ENCODE data around the gene PTPN2. TPM values are rescaled to one million over a fixed set of nuclear protein-coding genes. Genes with fewer than 3 reads are reported as not detected.

The PTPN2 gene
- total RNA-seq, 4 donors from 2014 or later = 33.1 to 45.3 (median 37.7) TPM

DNA sequence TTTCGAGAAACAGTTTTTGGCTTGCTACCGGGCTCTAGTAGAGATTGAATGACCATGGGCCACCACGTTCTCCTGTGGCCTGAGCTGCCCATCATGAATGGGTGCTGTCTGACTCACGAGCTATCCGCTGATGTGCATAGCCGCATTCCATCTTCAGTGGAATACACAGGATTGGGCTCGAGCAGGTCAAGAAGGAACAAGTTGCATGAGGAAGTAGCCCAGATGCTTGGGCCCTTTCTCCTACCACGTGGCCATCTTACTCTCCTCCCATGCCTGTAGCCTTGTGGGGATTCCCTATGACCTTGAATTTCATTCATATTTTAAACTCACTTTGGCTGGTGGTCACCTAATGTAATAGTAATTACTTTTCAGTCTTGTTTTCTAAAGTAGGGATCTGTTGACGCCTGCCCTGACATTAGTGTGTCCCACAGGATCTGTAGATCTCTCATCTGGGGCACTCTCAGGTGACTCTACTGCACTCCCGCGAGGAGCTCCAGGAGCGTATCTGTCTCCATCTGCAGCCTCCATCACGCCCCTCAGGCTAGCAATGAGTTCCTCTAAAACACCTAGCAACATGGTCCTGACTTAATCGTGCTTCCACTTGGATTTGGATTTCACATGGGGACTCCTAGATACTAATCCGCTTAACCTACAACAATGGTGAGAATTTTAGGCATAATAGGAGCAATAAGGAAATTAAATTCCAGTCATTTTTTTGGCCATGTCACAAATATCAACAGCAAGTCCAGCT is 113.4 kb downstream of the PTPN2 start:
- TF ChIP-seq POLR2A (IDR thresholded peaks at IDR 0.05) (no peak), CTCF (IDR thresholded peaks at IDR 0.05) (no peak)
- Histone ChIP-seq H3K4me3 (replicated peaks in 1 of 3) (no peak overlapping the region), H3K36me3 (no peaks in the 10 kb centered on the region), H3K27ac (no peak overlapping the region), H3K9me3 (no peaks in the 10 kb centered on the region), H3K4me1 (no peaks in the 10 kb centered on the region), H3K27me3 (no peaks in the 10 kb centered on the region)
- no peak for DNase-seq
- WGBS, 2 donors = 92 to 93% methylated on average over 15 of the region's 15 CpGs
- intact Hi-C loops (cut with DNase I) = no loop called here

DNA sequence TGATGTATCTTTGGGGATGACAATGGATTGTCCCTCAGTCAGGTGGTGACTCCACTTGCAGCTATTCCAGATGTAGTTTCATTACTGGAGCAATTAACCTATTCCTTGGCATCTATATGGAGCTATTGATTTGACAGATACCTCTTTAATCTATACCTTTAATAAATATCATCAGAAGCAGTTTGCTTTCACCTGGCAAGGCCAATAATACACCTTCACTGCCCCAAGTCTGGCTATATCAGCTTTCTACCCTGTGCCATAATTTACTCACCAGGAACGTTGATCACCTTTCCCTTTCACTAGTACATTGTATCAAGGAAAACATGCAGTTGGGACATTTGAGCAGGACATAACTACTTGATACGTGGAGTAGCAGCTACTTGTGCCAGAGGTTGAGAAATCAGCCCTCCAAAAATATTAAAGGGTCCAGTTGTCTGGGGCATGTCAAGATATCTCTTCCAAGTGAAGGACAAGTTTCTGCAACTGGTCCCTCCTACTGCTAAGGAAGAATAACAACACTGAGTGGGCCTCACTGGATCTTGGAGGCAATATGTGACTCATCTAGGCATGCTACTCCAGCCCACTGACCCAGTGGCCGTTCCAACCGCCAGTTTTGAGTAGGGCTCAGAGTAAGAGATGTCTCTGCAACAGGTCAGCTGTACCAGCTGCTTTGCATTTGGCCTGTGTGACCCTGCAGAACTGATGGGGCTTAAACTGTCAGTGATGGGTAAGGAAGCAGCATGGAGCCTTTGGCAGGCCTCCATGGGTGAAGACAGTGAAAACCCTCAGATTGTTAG is 114.2 kb downstream of the PTPN2 start:
- H3K4me1 ChIP-seq = no peaks in the 10 kb centered on the region
- TF ChIP-seq POLR2A (IDR thresholded peaks at IDR 0.05) (no peak), CTCF (IDR thresholded peaks at IDR 0.05) (no peak)

GRCh38 chr18:12769136-12769535 is 114.9 kb downstream of the PTPN2 start:
- intact Hi-C loops (cut with DNase I) = no loop called here
- 88 to 96% methylated on average over 3 of the region's 3 CpGs for WGBS, 2 donors
- no peaks in the 10 kb centered on the region for H3K4me1 ChIP-seq
- H3K27ac ChIP-seq = no peak overlapping the region
- H3K27me3 ChIP-seq = no peaks in the 10 kb centered on the region
- no peaks in the 10 kb centered on the region for H3K36me3 ChIP-seq
- no peak for DNase-seq
- no peak overlapping the region for H3K4me3 ChIP-seq (replicated peaks in 1 of 3)
- TF ChIP-seq POLR2A (IDR thresholded peaks at IDR 0.05) (no peak), CTCF (IDR thresholded peaks at IDR 0.05) (no peak)
- no peaks in the 10 kb centered on the region for H3K9me3 ChIP-seq

More for the DNA sequence above, 114.2 kb downstream of the PTPN2 start:
- H3K27me3 ChIP-seq = no peaks in the 10 kb centered on the region
- no peak for DNase-seq
- WGBS, 2 donors = 85 to 86% methylated on average over 4 of the region's 4 CpGs
- H3K9me3 ChIP-seq = no peaks in the 10 kb centered on the region
- intact Hi-C loops (cut with DNase I) = no loop called here
- no peak overlapping the region for H3K4me3 ChIP-seq (replicated peaks in 1 of 3)
- H3K36me3 ChIP-seq = no peaks in the 10 kb centered on the region
- no peak overlapping the region for H3K27ac ChIP-seq

- 59 to 77% methylated on average over 3 of the region's 3 CpGs for WGBS, 2 donors
- TF ChIP-seq POLR2A (IDR thresholded peaks at IDR 0.05) = no peak
- H3K27ac ChIP-seq = no peak overlapping the region
- no peaks in the 10 kb centered on the region for H3K36me3 ChIP-seq
- H3K4me1 ChIP-seq = no peaks in the 10 kb centered on the region
- H3K9me3 ChIP-seq = no peaks in the 10 kb centered on the region
- no peaks in the 10 kb centered on the region for H3K27me3 ChIP-seq
- intact Hi-C loops (cut with DNase I) = no loop called here
- H3K4me3 ChIP-seq (replicated peaks in 1 of 3) = no peak overlapping the region
- no peak for DNase-seq
Observed at GRCh38 chr18:12768625-12769024, 115.4 kb downstream of the PTPN2 start.

GRCh38 chr18:12767580-12768155 is 116.4 kb downstream of the PTPN2 start:
- Histone ChIP-seq H3K36me3 (no peaks in the 10 kb centered on the region), H3K4me1 (no peaks in the 10 kb centered on the region), H3K27me3 (no peaks in the 10 kb centered on the region), H3K4me3 (replicated peaks in 1 of 3) (no peak overlapping the region), H3K27ac (no peak overlapping the region), H3K9me3 (no peaks in the 10 kb centered on the region)
- no peak for DNase-seq
- 93 to 97% methylated on average over 9 of the region's 9 CpGs for WGBS, 2 donors
- intact Hi-C loops (cut with DNase I) = no loop called here
- TF ChIP-seq POLR2A (IDR thresholded peaks at IDR 0.05) (no peak), CTCF (IDR thresholded peaks at IDR 0.05) (no peak)
